Measurements from ENCODE around the gene BRSK2. TPM values are rescaled to one million over a fixed set of nuclear protein-coding genes. Genes with fewer than 3 reads are reported as not detected.

Gene BRSK2
- total and polyA plus RNA-seq, 7 donors: 0.19 to 0.78 (median 0.32) TPM

DNA sequence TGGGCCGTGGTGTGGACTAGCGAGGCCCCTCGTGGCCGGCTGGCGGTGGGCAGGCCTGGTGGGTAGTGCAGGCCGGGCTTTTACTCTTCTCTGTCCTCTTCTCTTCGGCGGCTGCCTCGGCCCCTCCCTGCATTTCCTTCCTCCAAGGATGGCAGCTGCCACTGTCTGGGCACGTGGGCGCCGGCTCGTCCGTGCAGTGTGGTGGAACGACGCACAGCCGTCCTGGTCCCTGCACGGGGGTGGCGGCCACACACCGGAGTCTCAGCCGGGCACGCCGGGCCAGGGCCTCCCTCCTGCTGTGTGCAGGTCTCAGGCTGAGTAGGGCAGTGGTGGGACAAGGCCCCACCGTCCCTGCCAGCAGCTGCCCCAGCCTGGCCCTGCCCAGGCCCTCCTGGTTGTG lies 59.1 kb downstream of the BRSK2 start:
- no peak for DNase-seq
- Histone ChIP-seq H3K9me3 (no peaks in the 10 kb centered on the region), H3K4me1 (no peaks in the 10 kb centered on the region), H3K36me3 (ENCODE audit: insufficient read depth in 1 of 2, low read depth in 1 of 2) (no peaks in the 10 kb centered on the region), H3K4me3 (no peak overlapping the region), H3K27me3 (ENCODE audit: insufficient read depth in 3 of 3, low read length in 2 of 3) (peaks cover 0 to 13% (median 6%) of the 10 kb centered on the region in 3 donors), H3K27ac (no peak overlapping the region)
- TF ChIP-seq CTCF (IDR thresholded peaks at IDR 0.05): no peak
- WGBS, 3 donors: 64 to 73% (median 71%) methylated on average over 16 to 24 of the region's 24 CpGs
- intact Hi-C loops (cut with DNase I): no loop called here
- ATAC-seq: no peak

DNA sequence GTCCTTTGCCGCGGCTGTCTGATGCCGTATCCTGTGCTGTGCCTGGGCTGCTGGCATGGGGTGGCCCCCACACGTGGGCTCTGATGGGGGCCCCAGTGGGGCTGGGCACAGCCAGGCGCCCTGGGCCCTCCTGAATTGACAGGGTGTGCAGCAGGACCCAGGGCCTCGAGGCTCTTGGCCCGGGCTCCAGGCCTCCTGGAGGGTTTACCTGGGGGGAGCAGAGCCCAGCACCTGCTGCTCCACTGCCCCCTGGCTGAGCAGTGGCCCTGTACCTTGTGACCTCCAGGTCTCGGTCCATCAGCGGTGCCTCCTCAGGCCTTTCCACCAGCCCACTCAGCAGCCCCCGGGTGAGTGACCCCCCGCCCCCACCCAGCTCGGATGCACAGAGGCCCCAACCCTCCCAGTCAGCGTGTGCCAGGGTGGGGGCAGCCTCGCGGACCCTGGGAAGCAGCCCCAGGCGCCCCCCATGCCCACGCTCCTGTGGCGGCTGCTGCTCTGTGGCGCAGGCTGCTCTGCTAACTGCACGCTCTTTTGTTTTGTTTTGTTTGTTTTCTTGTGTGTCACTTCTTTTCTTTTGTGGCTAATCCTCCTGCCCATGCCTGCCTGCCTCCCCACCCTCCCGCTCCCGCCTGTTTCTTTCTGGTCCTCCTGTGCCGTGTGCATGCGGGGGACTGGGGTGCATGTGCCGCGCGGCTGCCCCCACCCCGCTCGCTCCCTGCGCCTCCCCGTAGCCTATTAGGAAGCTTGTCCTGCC lies 59.9 kb downstream of the BRSK2 start:
- no peak for DNase-seq
- no peak for ATAC-seq
- WGBS, 3 donors: 74 to 79% (median 76%) methylated on average over 24 to 31 of the region's 31 CpGs
- Histone ChIP-seq H3K27me3 (ENCODE audit: insufficient read depth in 3 of 3, low read length in 2 of 3) (peaks cover 0 to 13% (median 6%) of the 10 kb centered on the region in 3 donors), H3K4me3 (no peak overlapping the region), H3K9me3 (no peaks in the 10 kb centered on the region), H3K4me1 (no peaks in the 10 kb centered on the region), H3K36me3 (ENCODE audit: insufficient read depth in 1 of 2, low read depth in 1 of 2) (no peaks in the 10 kb centered on the region), H3K27ac (no peak overlapping the region)
- TF ChIP-seq CTCF (IDR thresholded peaks at IDR 0.05): no peak
- intact Hi-C loops (cut with DNase I): no loop called here

GRCh38 chr11:1450344-1450875 lies 60.7 kb downstream of the BRSK2 start:
- H3K36me3 ChIP-seq (ENCODE audit: insufficient read depth in 1 of 2, low read depth in 1 of 2): no peaks in the 10 kb centered on the region
- H3K9me3 ChIP-seq: no peaks in the 10 kb centered on the region
- ATAC-seq: no peak
- WGBS, 3 donors: 87 to 90% (median 89%) methylated on average over 25 to 29 of the region's 29 CpGs
- peaks cover 0 to 13% (median 6%) of the 10 kb centered on the region in 3 donors for H3K27me3 ChIP-seq (ENCODE audit: insufficient read depth in 3 of 3, low read length in 2 of 3)
- H3K4me3 ChIP-seq: no peak overlapping the region
- DNase-seq: no peak
- no peak for TF ChIP-seq CTCF (IDR thresholded peaks at IDR 0.05)
- H3K4me1 ChIP-seq: no peaks in the 10 kb centered on the region
- no peak overlapping the region for H3K27ac ChIP-seq
- intact Hi-C loops (cut with DNase I): no loop called here

- TF ChIP-seq CTCF (IDR thresholded peaks at IDR 0.05): no peak
- Histone ChIP-seq H3K27me3 (ENCODE audit: insufficient read depth in 3 of 3, low read length in 2 of 3) (peaks cover 0 to 13% (median 6%) of the 10 kb centered on the region in 3 donors), H3K4me3 (no peak overlapping the region), H3K4me1 (no peaks in the 10 kb centered on the region), H3K36me3 (ENCODE audit: insufficient read depth in 1 of 2, low read depth in 1 of 2) (no peaks in the 10 kb centered on the region), H3K27ac (no peak overlapping the region), H3K9me3 (no peaks in the 10 kb centered on the region)
- no peak for DNase-seq
- ATAC-seq: no peak
- 60 to 71% (median 61%) methylated on average over 19 to 22 of the region's 22 CpGs for WGBS, 3 donors
- intact Hi-C loops (cut with DNase I): no loop called here
Measured at GRCh38 chr11:1450949-1451710, 61.4 kb downstream of the BRSK2 start.
